ENCODE measurements around the gene IGSF9B.

Gene IGSF9B

GRCh38 chr11:133907216-133907615, 49.6 kb downstream of the IGSF9B start:
- no peak overlapping the region for H3K27ac ChIP-seq
- no peak for TF ChIP-seq CTCF (conservative IDR thresholded peaks at IDR 0.05)
- TF ChIP-seq ZFX (IDR thresholded peaks at IDR 0.05), result no peak

- no peak overlapping the region for H3K27ac ChIP-seq
- TF ChIP-seq CTCF (conservative IDR thresholded peaks at IDR 0.05) (no peak), ZFX (IDR thresholded peaks at IDR 0.05) (no peak)
These were observed 50.0 kb downstream of the IGSF9B start for GRCh38 chr11:133906746-133907145.

- no peak for TF ChIP-seq ZFX (IDR thresholded peaks at IDR 0.05)
- no peak for TF ChIP-seq CTCF (conservative IDR thresholded peaks at IDR 0.05)
- no peak overlapping the region for H3K27ac ChIP-seq
These were observed 50.5 kb downstream of the IGSF9B start for GRCh38 chr11:133906241-133906640.

GRCh38 chr11:133905677-133906156, 51.1 kb downstream of the IGSF9B start:
- no peak overlapping the region for H3K27ac ChIP-seq
- TF ChIP-seq ZFX (IDR thresholded peaks at IDR 0.05) (no peak), CTCF (conservative IDR thresholded peaks at IDR 0.05) (no peak)

GRCh38 chr11:133904818-133905515, 51.8 kb downstream of the IGSF9B start:
- H3K27ac ChIP-seq, result no peak overlapping the region
- TF ChIP-seq ZFX (IDR thresholded peaks at IDR 0.05) (no peak), CTCF (conservative IDR thresholded peaks at IDR 0.05) (no peak)

GRCh38 chr11:133903875-133904817, 52.6 kb downstream of the IGSF9B start:
- no peak for TF ChIP-seq ZFX (IDR thresholded peaks at IDR 0.05)
- TF ChIP-seq CTCF (conservative IDR thresholded peaks at IDR 0.05), result no peak
- no peak overlapping the region for H3K27ac ChIP-seq

- TF ChIP-seq ZFX (IDR thresholded peaks at IDR 0.05) (no peak), CTCF (conservative IDR thresholded peaks at IDR 0.05) (no peak)
- H3K27ac ChIP-seq, result no peak overlapping the region
These were observed 53.7 kb downstream of the IGSF9B start for GRCh38 chr11:133903056-133903455.

All from C4-2B (cell line).